DND-41 (cell line): Measurements from ENCODE around the gene FOCAD.

Experiments
- ATAC-seq: fragments of 200-7000 bp; cut with Tn5 transposase; 3 replicates; pipeline ENCODE4 v1.9.1; 2021; ENCODE audit warnings: low read depth; ENCODE audit not compliant: insufficient read depth
- DNase-seq: peaks from one replicate; pipeline ENCODE4 v3.0.0-alpha.2; 2020
- H2AFZ ChIP-seq: 2 replicates; pipeline ENCODE4 v1.6.0; 2012; ENCODE audit warnings: low read depth, low read length
- H3K27ac ChIP-seq: 2 replicates; pipeline ENCODE4 v1.5.1; 2012; ENCODE audit warnings: low read length, inconsistent platforms
- H3K27me3 ChIP-seq: fragments of 200-600 bp; sonication (generic); 2 replicates; pipeline ENCODE4 v1.6.0; 2012; ENCODE audit warnings: low read length, mild to moderate bottlenecking, inconsistent platforms; ENCODE audit not compliant: insufficient read depth, poor library complexity
- H3K36me3 ChIP-seq: 2 replicates; pipeline ENCODE4 v1.5.1; 2012; ENCODE audit warnings: low read length, inconsistent platforms; ENCODE audit not compliant: insufficient read depth
- H3K4me1 ChIP-seq: 2 replicates; pipeline ENCODE4 v1.5.1; 2012; ENCODE audit warnings: mild to moderate bottlenecking, low read length; ENCODE audit not compliant: insufficient read depth
- H3K4me2 ChIP-seq: 2 replicates; pipeline ENCODE4 v1.6.0; 2012; ENCODE audit warnings: mild to moderate bottlenecking, moderate library complexity, low read length, inconsistent platforms; ENCODE audit not compliant: insufficient read depth
- H3K4me3 ChIP-seq, 2 experiments: fragments of 200-600 bp in 1 of 2; shearing (Covaris generic) in 1 of 2; 2 replicates each; pipeline ENCODE4 v1.5.1; 2012 to 2016; ENCODE audit warnings: inconsistent platforms in 2 of 2, low read length in 2 of 2, mild to moderate bottlenecking in 2 of 2, low read depth in 1 of 2, moderate library complexity in 1 of 2
- H3K79me2 ChIP-seq: 2 replicates; pipeline ENCODE4 v1.6.0; 2012; ENCODE audit warnings: low read length, inconsistent platforms; ENCODE audit not compliant: insufficient read depth
- H3K9ac ChIP-seq: 2 replicates; pipeline ENCODE4 v1.6.0; 2012; ENCODE audit warnings: low read depth, mild to moderate bottlenecking, inconsistent platforms, low read length, moderate library complexity
- H3K9me3 ChIP-seq: 2 replicates; pipeline ENCODE4 v1.5.1; 2012; ENCODE audit warnings: low read length, moderate library complexity, mild to moderate bottlenecking, inconsistent platforms; ENCODE audit not compliant: insufficient read depth, severe bottlenecking
- H4K20me1 ChIP-seq: 2 replicates; pipeline ENCODE4 v1.6.0; 2012; ENCODE audit warnings: low read length; ENCODE audit not compliant: insufficient read depth
- EZH2 ChIP-seq: IDR thresholded peaks from 3 replicates; pipeline ENCODE4 v1.6.1; 2012; ENCODE audit warnings: borderline replicate concordance, low read depth, mild to moderate bottlenecking, moderate library complexity, low read length, inconsistent platforms; ENCODE audit not compliant: severe bottlenecking
- TF ChIP-seq, protein P1 (sequence below): IDR thresholded peaks from 2 replicates; pipeline ENCODE4 v1.5.1; 2012; ENCODE audit warnings: borderline replicate concordance, low read length, moderate library complexity, mild to moderate bottlenecking; ENCODE audit not compliant: poor library complexity, severe bottlenecking; ENCODE audit errors: extremely low read depth

FOCAD gene

DNA sequence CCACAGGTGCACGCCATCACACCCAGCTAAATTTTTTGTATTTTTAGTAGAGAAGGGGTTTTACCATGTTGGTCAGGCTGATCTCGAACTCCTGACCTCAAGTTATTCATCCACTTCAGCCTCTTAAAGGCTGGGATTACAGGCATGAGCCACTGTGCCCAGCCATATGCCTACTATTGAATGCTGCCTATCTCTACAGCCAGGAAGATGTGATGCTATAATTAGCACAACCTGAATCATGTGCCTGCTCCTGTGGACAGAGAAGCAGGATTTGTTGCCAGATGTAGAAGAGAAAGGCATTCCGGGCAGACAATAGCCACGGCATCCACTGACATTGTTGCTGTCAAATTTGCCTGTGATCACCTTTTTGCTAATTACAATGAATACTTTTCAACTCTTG is 37.4 kb upstream of the FOCAD start:
- no peaks in the 10 kb centered on the region for H3K79me2 ChIP-seq
- ATAC-seq (no peak), DNase-seq (no peak)
- TF ChIP-seq, protein P1, sequence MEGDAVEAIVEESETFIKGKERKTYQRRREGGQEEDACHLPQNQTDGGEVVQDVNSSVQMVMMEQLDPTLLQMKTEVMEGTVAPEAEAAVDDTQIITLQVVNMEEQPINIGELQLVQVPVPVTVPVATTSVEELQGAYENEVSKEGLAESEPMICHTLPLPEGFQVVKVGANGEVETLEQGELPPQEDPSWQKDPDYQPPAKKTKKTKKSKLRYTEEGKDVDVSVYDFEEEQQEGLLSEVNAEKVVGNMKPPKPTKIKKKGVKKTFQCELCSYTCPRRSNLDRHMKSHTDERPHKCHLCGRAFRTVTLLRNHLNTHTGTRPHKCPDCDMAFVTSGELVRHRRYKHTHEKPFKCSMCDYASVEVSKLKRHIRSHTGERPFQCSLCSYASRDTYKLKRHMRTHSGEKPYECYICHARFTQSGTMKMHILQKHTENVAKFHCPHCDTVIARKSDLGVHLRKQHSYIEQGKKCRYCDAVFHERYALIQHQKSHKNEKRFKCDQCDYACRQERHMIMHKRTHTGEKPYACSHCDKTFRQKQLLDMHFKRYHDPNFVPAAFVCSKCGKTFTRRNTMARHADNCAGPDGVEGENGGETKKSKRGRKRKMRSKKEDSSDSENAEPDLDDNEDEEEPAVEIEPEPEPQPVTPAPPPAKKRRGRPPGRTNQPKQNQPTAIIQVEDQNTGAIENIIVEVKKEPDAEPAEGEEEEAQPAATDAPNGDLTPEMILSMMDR: no peak
- no peak for TF ChIP-seq EZH2
- H3K4me3 ChIP-seq: no peak overlapping the region
- no peaks in the 10 kb centered on the region for H3K9me3 ChIP-seq
- H3K36me3 ChIP-seq: no peaks in the 10 kb centered on the region
- H3K4me1 ChIP-seq: peaks cover 10% of the 10 kb centered on the region
- H3K9ac ChIP-seq: no peak overlapping the region
- no peak overlapping the region for H2AFZ ChIP-seq
- no peak overlapping the region for H3K4me2 ChIP-seq
- no peaks in the 10 kb centered on the region for H3K27me3 ChIP-seq
- no peak overlapping the region for H3K27ac ChIP-seq
- no peaks in the 10 kb centered on the region for H4K20me1 ChIP-seq

DNA sequence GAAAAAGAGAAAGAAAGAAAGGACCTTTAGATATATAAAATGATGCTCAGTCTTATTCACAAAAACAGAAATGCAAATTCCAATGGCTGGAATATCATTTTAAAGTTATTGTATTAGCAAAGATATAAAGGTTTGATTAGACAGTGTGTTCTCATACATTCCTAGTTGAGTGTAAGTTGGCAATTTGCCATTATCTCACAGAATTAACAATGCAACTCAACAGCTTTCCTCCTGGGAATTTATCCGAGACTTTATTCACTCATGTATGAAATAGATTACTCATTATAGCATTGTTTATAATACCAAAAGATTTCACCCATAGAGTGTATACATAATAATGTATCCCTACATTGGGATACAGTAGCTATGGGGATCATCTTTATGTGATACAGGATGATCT is 34.7 kb upstream of the FOCAD start:
- H3K27me3 ChIP-seq: no peaks in the 10 kb centered on the region
- no peak overlapping the region for H2AFZ ChIP-seq
- no peaks in the 10 kb centered on the region for H3K4me1 ChIP-seq
- TF ChIP-seq, protein P1: no peak
- TF ChIP-seq EZH2: no peak
- no peak overlapping the region for H3K4me3 ChIP-seq
- H3K27ac ChIP-seq: no peak overlapping the region
- H4K20me1 ChIP-seq: no peaks in the 10 kb centered on the region
- no peaks in the 10 kb centered on the region for H3K79me2 ChIP-seq
- DNase-seq (no peak), ATAC-seq (no peak)
- H3K9ac ChIP-seq: no peak overlapping the region
- H3K9me3 ChIP-seq: no peaks in the 10 kb centered on the region
- no peaks in the 10 kb centered on the region for H3K36me3 ChIP-seq
- H3K4me2 ChIP-seq: no peak overlapping the region

DNA sequence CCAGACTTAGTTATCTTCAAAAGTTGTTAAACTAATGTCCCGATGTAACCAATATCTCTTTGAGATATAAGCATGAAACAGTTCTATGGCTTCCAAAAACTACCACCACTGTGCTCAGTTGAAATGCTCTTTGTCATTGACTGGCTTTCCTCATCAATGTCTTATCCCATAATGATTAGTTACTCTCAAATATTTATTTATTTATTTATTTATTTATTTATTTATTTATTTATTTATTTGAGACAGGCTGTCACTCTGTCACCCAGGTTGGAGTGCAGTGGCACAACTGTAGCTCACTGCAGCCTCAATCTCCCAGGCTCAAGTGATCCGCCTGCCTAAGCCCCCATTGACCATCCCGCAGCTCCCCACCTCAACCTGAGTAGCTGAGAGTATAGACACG is 33.7 kb upstream of the FOCAD start:
- Histone ChIP-seq H3K4me2 (no peak overlapping the region), H3K9me3 (no peaks in the 10 kb centered on the region), H3K4me3 (no peak overlapping the region), H2AFZ (no peak overlapping the region), H4K20me1 (no peaks in the 10 kb centered on the region), H3K27ac (no peak overlapping the region), H3K79me2 (no peaks in the 10 kb centered on the region), H3K4me1 (no peaks in the 10 kb centered on the region), H3K36me3 (no peaks in the 10 kb centered on the region), H3K9ac (no peak overlapping the region), H3K27me3 (no peaks in the 10 kb centered on the region)
- DNase-seq (no peak), ATAC-seq (no peak)
- no peak for TF ChIP-seq EZH2
- TF ChIP-seq, protein P1: no peak

DNA sequence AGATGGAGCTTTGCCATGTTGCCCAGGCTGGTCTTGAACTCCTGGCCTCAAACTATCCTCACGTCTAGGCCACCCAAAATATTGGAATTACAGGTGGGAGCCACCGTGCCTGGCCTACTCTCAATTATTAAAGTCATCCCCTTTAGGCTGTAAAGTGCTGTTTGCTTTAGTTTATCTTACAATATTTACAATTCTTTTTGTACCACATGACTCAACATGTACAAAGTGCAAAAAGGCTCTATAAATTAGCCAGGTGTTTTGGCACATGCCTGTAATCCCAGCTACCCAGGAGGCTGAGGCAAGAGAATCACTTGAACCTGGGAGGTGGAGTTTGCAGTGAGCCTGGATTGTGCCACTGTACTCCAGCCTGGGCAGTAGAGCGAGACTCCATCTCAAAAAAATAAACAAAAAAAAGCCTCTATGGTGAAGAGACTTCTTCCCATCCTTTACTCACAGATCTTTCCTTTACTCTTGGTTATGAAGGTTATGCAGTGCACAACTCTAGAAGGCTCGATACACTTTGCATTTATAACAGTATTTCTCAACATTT is 33.2 kb upstream of the FOCAD start:
- Histone ChIP-seq H3K36me3 (no peaks in the 10 kb centered on the region), H4K20me1 (no peaks in the 10 kb centered on the region), H3K9me3 (no peaks in the 10 kb centered on the region), H3K27ac (no peak overlapping the region), H3K4me3 (no peak overlapping the region), H3K4me2 (no peak overlapping the region), H3K27me3 (no peaks in the 10 kb centered on the region), H3K4me1 (no peaks in the 10 kb centered on the region), H3K9ac (no peak overlapping the region), H2AFZ (no peak overlapping the region), H3K79me2 (no peaks in the 10 kb centered on the region)
- DNase-seq (no peak), ATAC-seq (no peak)
- no peak for TF ChIP-seq EZH2
- TF ChIP-seq, protein P1: no peak
